NB4 (cell line): Measurements from ENCODE around the gene ROBO1.

Experiments
- POLR2A ChIP-seq: IDR thresholded peaks from 2 replicates; pipeline ENCODE4 v1.6.1; 2011; ENCODE audit warnings: mild to moderate bottlenecking; ENCODE audit not compliant: insufficient read length; ENCODE audit errors: extremely low read depth
- TF ChIP-seq, protein P1 (sequence below): IDR thresholded peaks from one replicate; pipeline ENCODE4 v1.5.1; 2012; ENCODE audit warnings: low read depth, low read length

DNA sequence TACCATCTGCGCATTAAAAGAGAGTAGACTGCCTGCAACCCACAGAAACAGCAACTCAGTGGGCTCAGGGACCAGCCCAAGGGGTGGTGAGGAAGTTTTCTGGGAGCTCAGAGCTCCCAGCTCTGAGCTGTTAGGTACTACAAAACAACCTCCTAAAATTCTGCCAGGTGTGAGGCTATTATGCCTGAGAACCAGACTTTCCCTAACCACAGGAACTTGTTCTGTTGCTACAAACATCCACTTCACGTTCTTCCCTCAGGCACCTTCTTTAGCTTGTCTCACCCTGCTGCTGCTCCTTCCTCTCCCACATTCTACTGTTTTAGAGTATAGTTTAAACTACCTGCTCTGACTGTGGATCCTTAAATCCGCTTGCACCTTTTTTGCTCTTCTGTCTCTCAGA lies 399.4 kb downstream of the ROBO1 start:
- TF ChIP-seq, protein P1, sequence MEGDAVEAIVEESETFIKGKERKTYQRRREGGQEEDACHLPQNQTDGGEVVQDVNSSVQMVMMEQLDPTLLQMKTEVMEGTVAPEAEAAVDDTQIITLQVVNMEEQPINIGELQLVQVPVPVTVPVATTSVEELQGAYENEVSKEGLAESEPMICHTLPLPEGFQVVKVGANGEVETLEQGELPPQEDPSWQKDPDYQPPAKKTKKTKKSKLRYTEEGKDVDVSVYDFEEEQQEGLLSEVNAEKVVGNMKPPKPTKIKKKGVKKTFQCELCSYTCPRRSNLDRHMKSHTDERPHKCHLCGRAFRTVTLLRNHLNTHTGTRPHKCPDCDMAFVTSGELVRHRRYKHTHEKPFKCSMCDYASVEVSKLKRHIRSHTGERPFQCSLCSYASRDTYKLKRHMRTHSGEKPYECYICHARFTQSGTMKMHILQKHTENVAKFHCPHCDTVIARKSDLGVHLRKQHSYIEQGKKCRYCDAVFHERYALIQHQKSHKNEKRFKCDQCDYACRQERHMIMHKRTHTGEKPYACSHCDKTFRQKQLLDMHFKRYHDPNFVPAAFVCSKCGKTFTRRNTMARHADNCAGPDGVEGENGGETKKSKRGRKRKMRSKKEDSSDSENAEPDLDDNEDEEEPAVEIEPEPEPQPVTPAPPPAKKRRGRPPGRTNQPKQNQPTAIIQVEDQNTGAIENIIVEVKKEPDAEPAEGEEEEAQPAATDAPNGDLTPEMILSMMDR, result no peak
- TF ChIP-seq POLR2A, result no peak
